ENCODE results near the gene MYO1D. TPM values are rescaled to one million over a fixed set of nuclear protein-coding genes. Genes with fewer than 3 reads are reported as not detected.

The MYO1D gene
- total RNA-seq, 1 experiment from 2014 or later: 35.7 TPM

DNA sequence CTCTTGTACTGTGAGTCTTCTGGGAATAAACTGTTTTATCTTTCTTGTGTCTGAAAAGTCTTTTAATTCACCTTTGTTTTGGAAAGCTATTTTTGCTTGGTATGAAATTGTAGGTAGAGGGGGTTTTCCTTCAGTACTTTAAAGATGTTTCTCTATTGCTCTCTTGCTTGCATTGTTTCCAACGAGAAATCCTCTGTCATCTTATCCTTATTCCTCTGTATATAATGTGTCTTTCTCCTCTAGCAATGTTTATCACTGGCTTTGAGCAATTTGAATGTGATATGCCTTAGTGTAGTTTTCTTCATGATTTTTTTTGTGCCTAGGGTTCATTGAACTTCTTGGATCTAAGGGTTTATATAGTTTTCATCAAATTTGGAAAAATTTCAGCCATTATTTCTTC, 293.9 kb downstream of the MYO1D start:
- Histone ChIP-seq H3K27me3 (ENCODE audit: insufficient read depth, low read length) (no peaks in the 10 kb centered on the region), H3K9me3 (ENCODE audit: control insufficient read depth in 1 of 2, insufficient read depth in 1 of 2, low read depth in 1 of 2, low read length in 2 of 2) (peaks cover 0 to 4% of the 10 kb centered on the region in 2 experiments; a peak in 1 of 4 replicates), H3K79me2 (ENCODE audit: insufficient read depth, low read length) (no peaks in the 10 kb centered on the region), H3K4me3 (replicated peaks in 1 of 2; ENCODE audit: low read depth in 1 of 2, low read length in 2 of 2) (no peak overlapping the region), H3K4me2 (ENCODE audit: low read length) (no peak overlapping the region), H3K4me1 (ENCODE audit: control insufficient read depth in 1 of 2, insufficient read depth in 2 of 2, low read length in 2 of 2) (no peaks in the 10 kb centered on the region), H2AFZ (ENCODE audit: low read depth, low read length, poor library complexity, severe bottlenecking) (no peak overlapping the region), H3K27ac (ENCODE audit: low read depth, low read length) (no peak overlapping the region), H3K36me3 (ENCODE audit: control insufficient read depth in 1 of 2, insufficient read depth in 2 of 2, low read length in 2 of 2) (no peaks in the 10 kb centered on the region), H3K9ac (ENCODE audit: low read length) (no peak overlapping the region), H4K20me1 (ENCODE audit: insufficient read depth) (no peaks in the 10 kb centered on the region), H3K9me2 (ENCODE audit: insufficient read depth) (no peaks in the 10 kb centered on the region)
- DNase-seq (ENCODE audit: low read depth, low spot score): no peak
- ChIA-PET RAD21 (ENCODE audit: low non-redundant PET in 1 of 2, low total read pairs in 2 of 2, uncharacterized antibody in 2 of 2, unreplicated experiment in 2 of 2) (no interaction called here), CTCF (no interaction called here), POLR2A (no interaction called here)
- no peak for ATAC-seq
- BruUV-seq (replicated peaks): no TSS peak
- intact Hi-C loops (cut with micrococcal nuclease): no loop called here
- TF ChIP-seq CEBPB (IDR thresholded peaks at IDR 0.05; ENCODE audit: low read depth): no peak
- no peak for TF ChIP-seq POLR2A (IDR thresholded peaks at IDR 0.05; ENCODE audit: borderline replicate concordance, extremely low read depth, insufficient read depth, insufficient read length)
- TF ChIP-seq, protein P1, sequence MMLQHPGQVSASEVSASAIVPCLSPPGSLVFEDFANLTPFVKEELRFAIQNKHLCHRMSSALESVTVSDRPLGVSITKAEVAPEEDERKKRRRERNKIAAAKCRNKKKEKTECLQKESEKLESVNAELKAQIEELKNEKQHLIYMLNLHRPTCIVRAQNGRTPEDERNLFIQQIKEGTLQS (IDR thresholded peaks at IDR 0.05): no peak
- no peak for TF ChIP-seq EGR1 (IDR thresholded peaks at IDR 0.05; ENCODE audit: low read depth)
- TF ChIP-seq SIN3A (IDR thresholded peaks at IDR 0.05; ENCODE audit: low read depth): no peak
- TF ChIP-seq MAX (IDR thresholded peaks at IDR 0.05): no peak
- TF ChIP-seq, protein P2, sequence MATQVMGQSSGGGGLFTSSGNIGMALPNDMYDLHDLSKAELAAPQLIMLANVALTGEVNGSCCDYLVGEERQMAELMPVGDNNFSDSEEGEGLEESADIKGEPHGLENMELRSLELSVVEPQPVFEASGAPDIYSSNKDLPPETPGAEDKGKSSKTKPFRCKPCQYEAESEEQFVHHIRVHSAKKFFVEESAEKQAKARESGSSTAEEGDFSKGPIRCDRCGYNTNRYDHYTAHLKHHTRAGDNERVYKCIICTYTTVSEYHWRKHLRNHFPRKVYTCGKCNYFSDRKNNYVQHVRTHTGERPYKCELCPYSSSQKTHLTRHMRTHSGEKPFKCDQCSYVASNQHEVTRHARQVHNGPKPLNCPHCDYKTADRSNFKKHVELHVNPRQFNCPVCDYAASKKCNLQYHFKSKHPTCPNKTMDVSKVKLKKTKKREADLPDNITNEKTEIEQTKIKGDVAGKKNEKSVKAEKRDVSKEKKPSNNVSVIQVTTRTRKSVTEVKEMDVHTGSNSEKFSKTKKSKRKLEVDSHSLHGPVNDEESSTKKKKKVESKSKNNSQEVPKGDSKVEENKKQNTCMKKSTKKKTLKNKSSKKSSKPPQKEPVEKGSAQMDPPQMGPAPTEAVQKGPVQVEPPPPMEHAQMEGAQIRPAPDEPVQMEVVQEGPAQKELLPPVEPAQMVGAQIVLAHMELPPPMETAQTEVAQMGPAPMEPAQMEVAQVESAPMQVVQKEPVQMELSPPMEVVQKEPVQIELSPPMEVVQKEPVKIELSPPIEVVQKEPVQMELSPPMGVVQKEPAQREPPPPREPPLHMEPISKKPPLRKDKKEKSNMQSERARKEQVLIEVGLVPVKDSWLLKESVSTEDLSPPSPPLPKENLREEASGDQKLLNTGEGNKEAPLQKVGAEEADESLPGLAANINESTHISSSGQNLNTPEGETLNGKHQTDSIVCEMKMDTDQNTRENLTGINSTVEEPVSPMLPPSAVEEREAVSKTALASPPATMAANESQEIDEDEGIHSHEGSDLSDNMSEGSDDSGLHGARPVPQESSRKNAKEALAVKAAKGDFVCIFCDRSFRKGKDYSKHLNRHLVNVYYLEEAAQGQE (IDR thresholded peaks at IDR 0.05; ENCODE audit: low read depth): no peak
- TF ChIP-seq POLR2AphosphoS5 (IDR thresholded peaks at IDR 0.05; ENCODE audit: low read depth, low read length): no peak
- no peak for TF ChIP-seq SRF (IDR thresholded peaks at IDR 0.05; ENCODE audit: low read depth)
- no peak for TF ChIP-seq EZH2 (IDR thresholded peaks at IDR 0.05)
- no peak for TF ChIP-seq YY1 (IDR thresholded peaks at IDR 0.05; ENCODE audit: extremely low read depth, insufficient replicate concordance, low read depth, low read length)
- TF ChIP-seq RAD21 (IDR thresholded peaks at IDR 0.05; ENCODE audit: low read depth): no peak
- TF ChIP-seq ZNF274 (IDR thresholded peaks at IDR 0.05; ENCODE audit: low read depth, low read length): no peak
- no peak for TF ChIP-seq SP1 (IDR thresholded peaks at IDR 0.05; ENCODE audit: low read depth)

Data from HCT116 (cell line).